Stimulated activated naive B cell treated with anti-CD40 and anti-IgM and Interleukin-4, amounts not matched to agents 10 μg/mL and 1 μg/mL and 100 μg/mL, for 72 hours (primary cell): ENCODE measurements around the gene PCDHB6.
A peak's percentile ranks its signal among the peaks of the same experiment; 100 is the strongest.
"Not testable (repeated sequence)": the region's sequence is repeated elsewhere in the genome, so short reads cannot be mapped to it uniquely, and the experiment has no call there.

ENCODE experiments used
- ATAC-seq, 2 donors: fragments of 150-1000 bp; cut with Tn5 transposase; replicated peaks; 2 replicates each; pipeline ENCODE4 v1.10.0; 2021; ENCODE audit warnings: moderate library complexity in 1 of 2
- DNase-seq: peaks from one replicate; pipeline ENCODE4 v3.0.0; 2021
- H3K27ac Mint-ChIP-seq: one replicate; pipeline ENCODE4 v1.8.0; 2022; ENCODE audit warnings: mild to moderate bottlenecking, mixed read lengths
- H3K27me3 Mint-ChIP-seq, 2 donors: one replicate each; pipeline ENCODE4 v1.8.0; 2022; ENCODE audit warnings: mixed read lengths in 2 of 2
- H3K36me3 Mint-ChIP-seq, 2 donors: one replicate each; pipeline ENCODE4 v1.8.0; 2022; ENCODE audit warnings: mixed read lengths in 2 of 2, mild to moderate bottlenecking in 1 of 2
- H3K4me1 Mint-ChIP-seq, 2 donors: one replicate each; pipeline ENCODE4 v1.8.0; 2022; ENCODE audit warnings: mixed read lengths in 2 of 2, mild to moderate bottlenecking in 1 of 2
- H3K4me3 Mint-ChIP-seq, 2 donors: one replicate each; pipeline ENCODE4 v1.8.0; 2022; ENCODE audit warnings: mild to moderate bottlenecking in 2 of 2, mixed read lengths in 2 of 2, moderate library complexity in 1 of 2
- H3K9me3 Mint-ChIP-seq, 2 donors: one replicate each; pipeline ENCODE4 v1.8.0; 2022; ENCODE audit warnings: mixed read lengths in 2 of 2, mild to moderate bottlenecking in 1 of 2

The PCDHB6 gene

DNA sequence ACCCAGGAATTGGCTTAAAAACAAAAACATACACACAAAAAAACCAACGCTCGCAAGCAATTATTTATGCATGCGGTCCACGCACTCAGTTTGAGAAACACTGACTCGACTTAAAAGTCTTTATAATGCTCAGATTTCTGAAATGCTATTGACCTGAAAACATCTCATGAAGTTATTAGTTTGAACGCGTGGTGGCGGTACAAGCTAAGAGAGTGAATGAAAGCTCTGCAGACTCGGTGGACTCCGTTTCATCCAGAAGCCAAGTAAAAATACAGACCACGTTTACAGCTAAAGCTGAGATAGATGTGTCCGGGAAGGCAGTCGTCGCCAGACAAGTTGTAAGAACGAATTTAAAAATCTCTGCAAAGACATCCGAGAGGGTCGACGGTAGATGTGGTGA lies at the start of gene PCDHB6:
TSS of gene PCDHB6 (plus strand) at position 246 of the 400 bp plus-strand sequence. CDS start 201 bp downstream, outside the sequence.
- H3K4me1 Mint-ChIP-seq = peaks cover 4 to 5% of the 10 kb centered on the region in 2 donors
- DNase-seq (no peak), ATAC-seq (no peak)
- peaks cover 9 to 10% of the 10 kb centered on the region in 2 donors for H3K9me3 Mint-ChIP-seq
- peak within 1 kb of the TSS; percentile 70 for H3K27ac Mint-ChIP-seq
- H3K4me3 Mint-ChIP-seq = peak within 1 kb of the TSS in 1 of 2 donors; percentile 36
- H3K36me3 Mint-ChIP-seq = peaks cover 7 to 9% of the 10 kb centered on the region in 2 donors
- H3K27me3 Mint-ChIP-seq = peaks cover 38 to 58% of the 10 kb centered on the region in 2 donors

DNA sequence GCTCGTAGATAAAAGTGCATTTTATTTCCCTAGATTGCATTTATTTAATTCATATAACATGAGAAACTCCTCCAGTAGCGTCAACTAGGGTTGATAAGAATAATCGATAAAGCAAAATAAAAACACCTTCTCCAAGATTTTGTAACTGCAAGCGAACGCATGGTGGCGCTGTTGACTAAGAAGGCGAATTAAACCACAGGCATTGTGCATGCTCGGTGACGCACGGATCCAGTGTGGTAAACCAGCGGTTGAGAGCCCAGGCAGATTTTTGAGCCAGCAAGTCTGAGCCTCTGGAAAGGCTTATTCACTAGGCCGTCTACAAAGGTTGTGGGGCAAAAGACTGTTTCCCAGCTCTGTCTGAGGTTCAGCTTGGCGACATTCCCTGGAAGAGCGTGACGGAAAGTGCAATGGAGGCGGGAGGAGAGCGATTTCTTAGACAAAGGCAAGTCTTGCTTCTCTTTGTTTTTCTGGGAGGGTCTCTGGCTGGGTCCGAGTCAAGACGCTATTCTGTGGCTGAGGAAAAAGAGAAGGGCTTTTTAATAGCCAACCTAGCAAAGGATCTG lies 49.5 kb upstream of the PCDHB6 start, which contains the start of gene PCDHB3:
TSS of gene PCDHB3 (plus strand) at position 231 of the 563 bp plus-strand sequence. CDS start at position 408, 177 bp downstream.
- H3K9me3 Mint-ChIP-seq = peaks cover 4 to 11% of the 10 kb centered on the region in 2 donors
- peaks cover 0 to 6% of the 10 kb centered on the region in 2 donors for H3K4me1 Mint-ChIP-seq
- peaks cover 24 to 37% of the 10 kb centered on the region in 2 donors for H3K27me3 Mint-ChIP-seq
- peak within 1 kb of the TSS in 1 of 2 donors; percentile 42 for H3K4me3 Mint-ChIP-seq
- H3K27ac Mint-ChIP-seq = no peak within 1 kb of the TSS
- ATAC-seq (no peak), DNase-seq (no peak)
- H3K36me3 Mint-ChIP-seq = peaks cover 0 to 4% of the 10 kb centered on the region in 2 donors

DNA sequence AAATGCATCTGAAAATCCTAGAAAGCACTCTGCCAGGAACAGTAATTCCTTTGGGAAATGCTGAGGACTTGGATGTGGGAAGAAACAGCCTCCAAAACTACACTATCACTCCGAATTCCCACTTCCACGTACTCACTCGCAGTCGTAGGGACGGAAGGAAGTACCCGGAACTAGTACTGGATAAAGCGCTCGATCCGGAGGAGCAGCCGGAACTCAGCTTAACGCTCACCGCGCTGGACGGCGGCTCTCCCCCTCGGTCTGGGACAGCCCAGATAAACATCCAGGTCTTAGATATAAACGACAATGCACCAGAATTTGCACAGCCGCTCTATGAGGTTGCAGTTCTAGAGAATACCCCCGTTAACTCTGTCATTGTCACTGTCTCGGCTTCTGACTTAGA lies 48.8 kb upstream of the PCDHB6 start:
- H3K4me1 Mint-ChIP-seq = peaks cover 0 to 6% of the 10 kb centered on the region in 2 donors
- H3K36me3 Mint-ChIP-seq = peaks cover 0 to 4% of the 10 kb centered on the region in 2 donors
- no peak overlapping the region for H3K4me3 Mint-ChIP-seq
- H3K27ac Mint-ChIP-seq = no peak overlapping the region
- peaks cover 4 to 11% of the 10 kb centered on the region in 2 donors for H3K9me3 Mint-ChIP-seq
- peaks cover 19 to 30% of the 10 kb centered on the region in 2 donors for H3K27me3 Mint-ChIP-seq
- ATAC-seq (no peak), DNase-seq (no peak)

DNA sequence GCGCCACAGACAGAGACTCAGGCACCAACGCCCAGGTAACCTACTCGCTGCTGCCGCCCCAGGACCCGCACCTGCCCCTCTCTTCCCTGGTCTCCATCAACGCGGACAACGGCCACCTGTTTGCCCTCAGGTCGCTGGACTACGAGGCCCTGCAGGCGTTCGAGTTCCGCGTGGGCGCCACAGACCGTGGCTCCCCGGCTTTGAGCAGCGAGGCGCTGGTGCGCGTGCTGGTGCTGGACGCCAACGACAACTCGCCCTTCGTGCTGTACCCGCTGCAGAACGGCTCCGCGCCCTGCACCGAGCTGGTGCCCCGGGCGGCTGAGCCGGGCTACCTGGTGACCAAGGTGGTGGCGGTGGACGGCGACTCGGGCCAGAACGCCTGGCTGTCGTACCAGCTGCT lies 47.8 kb upstream of the PCDHB6 start:
- H3K4me3 Mint-ChIP-seq, H3K4me1 Mint-ChIP-seq, ATAC-seq, H3K36me3 Mint-ChIP-seq, DNase-seq, H3K27ac Mint-ChIP-seq: not testable (repeated sequence)
- Mint-ChIP-seq H3K9me3 (peaks cover 4 to 11% of the 10 kb centered on the region in 2 donors), H3K27me3 (peaks cover 18 to 29% of the 10 kb centered on the region in 2 donors)

DNA sequence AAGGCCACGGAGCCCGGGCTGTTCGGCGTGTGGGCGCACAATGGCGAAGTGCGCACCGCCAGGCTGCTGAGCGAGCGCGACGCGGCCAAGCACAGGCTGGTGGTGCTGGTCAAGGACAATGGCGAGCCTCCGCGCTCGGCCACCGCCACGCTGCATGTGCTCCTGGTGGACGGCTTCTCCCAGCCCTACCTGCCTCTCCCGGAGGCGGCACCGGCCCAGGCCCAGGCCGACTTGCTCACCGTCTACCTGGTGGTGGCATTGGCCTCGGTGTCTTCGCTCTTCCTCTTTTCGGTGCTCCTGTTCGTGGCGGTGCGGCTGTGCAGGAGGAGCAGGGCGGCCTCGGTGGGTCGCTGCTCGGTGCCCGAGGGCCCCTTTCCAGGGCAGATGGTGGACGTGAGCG lies 47.4 kb upstream of the PCDHB6 start:
- H3K4me1 Mint-ChIP-seq, H3K36me3 Mint-ChIP-seq, H3K27ac Mint-ChIP-seq, ATAC-seq, DNase-seq, H3K4me3 Mint-ChIP-seq: not testable (repeated sequence)
- H3K27me3 Mint-ChIP-seq = peaks cover 18 to 29% of the 10 kb centered on the region in 2 donors
- H3K9me3 Mint-ChIP-seq = peaks cover 4 to 11% of the 10 kb centered on the region in 2 donors

DNA sequence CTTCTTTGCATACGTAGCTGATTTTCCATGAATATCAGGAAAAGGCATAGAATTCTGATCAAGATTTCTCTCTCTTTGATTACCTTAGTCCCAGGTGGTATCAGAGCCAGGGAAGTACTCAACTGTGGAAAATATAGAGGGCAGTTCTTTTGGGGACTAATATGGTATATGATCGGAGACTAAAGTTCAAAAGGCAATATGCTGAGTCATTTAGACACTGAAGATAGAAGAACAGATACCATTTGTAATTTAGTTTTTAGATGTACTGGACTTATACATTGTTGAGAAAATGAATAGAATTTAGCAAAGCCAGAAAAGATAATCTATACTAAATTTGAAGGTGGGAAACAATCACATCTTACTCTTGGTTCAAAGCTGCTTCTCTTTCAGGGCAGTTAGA lies 44.5 kb upstream of the PCDHB6 start:
- Mint-ChIP-seq H3K4me3 (no peak overlapping the region), H3K27me3 (peaks cover 7 to 16% of the 10 kb centered on the region in 2 donors), H3K4me1 (peaks cover 0 to 3% of the 10 kb centered on the region in 2 donors), H3K36me3 (peaks cover 0 to 2% of the 10 kb centered on the region in 2 donors), H3K27ac (no peak overlapping the region), H3K9me3 (peaks cover 3 to 7% of the 10 kb centered on the region in 2 donors)
- DNase-seq = no peak
- no peak for ATAC-seq

DNA sequence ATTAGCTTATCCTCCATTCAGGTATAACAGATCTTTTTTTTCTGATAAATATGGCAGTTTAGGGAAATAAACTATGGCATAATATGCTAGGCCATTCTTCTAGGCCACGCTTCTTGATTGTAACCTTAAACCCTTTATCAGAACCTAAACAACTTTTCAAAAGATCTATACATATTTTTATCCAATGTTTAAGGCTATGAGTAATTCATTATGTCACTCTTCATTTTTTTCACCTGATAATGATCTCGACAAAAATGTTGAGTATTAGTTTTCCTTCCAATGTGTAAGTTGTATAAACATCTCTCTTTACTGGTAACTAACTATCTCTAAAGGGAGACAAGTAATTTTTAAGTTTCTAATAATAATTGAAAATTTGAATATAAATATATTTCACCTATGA lies 30.6 kb upstream of the PCDHB6 start:
- no peaks in the 10 kb centered on the region for H3K4me1 Mint-ChIP-seq
- no peak for DNase-seq
- peaks cover under 1 to 10% of the 10 kb centered on the region in 2 donors for H3K36me3 Mint-ChIP-seq
- no peak overlapping the region for H3K27ac Mint-ChIP-seq
- H3K9me3 Mint-ChIP-seq = peaks cover 21 to 28% of the 10 kb centered on the region in 2 donors
- ATAC-seq = no peak
- no peak overlapping the region for H3K4me3 Mint-ChIP-seq
- H3K27me3 Mint-ChIP-seq = peaks cover 18 to 26% of the 10 kb centered on the region in 2 donors

DNA sequence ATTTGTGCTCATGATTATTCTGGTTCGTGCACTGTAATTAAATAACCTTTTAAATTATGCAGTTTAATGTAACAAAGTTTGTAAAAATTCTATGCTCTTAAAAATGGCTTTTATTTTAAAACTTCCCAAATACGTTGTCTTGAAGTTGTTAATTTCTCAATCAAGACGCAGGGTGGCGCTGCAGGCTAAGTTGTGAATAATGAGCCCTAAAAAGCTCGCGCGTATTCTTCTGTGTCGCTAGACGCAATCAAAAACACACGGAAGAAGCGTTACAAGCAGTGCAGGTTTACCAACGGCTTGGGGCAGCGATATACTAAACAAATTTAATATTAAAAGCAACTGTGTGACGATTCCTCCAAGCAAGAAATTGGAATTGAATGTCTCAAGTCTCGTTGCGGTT lies 28.3 kb upstream of the PCDHB6 start, which contains the start of gene PCDHB4:
TSS of gene PCDHB4 (plus strand) at position 256 of the 400 bp plus-strand sequence. CDS start 181 bp downstream, outside the sequence.
- H3K4me3 Mint-ChIP-seq = no peak within 1 kb of the TSS
- H3K27ac Mint-ChIP-seq = no peak within 1 kb of the TSS
- H3K27me3 Mint-ChIP-seq = peaks cover 18 to 24% of the 10 kb centered on the region in 2 donors
- no peak for DNase-seq
- H3K9me3 Mint-ChIP-seq = peaks cover 3 to 14% of the 10 kb centered on the region in 2 donors
- ATAC-seq = no peak
- no peaks in the 10 kb centered on the region for H3K4me1 Mint-ChIP-seq
- peaks cover 0 to 5% of the 10 kb centered on the region in 2 donors for H3K36me3 Mint-ChIP-seq

DNA sequence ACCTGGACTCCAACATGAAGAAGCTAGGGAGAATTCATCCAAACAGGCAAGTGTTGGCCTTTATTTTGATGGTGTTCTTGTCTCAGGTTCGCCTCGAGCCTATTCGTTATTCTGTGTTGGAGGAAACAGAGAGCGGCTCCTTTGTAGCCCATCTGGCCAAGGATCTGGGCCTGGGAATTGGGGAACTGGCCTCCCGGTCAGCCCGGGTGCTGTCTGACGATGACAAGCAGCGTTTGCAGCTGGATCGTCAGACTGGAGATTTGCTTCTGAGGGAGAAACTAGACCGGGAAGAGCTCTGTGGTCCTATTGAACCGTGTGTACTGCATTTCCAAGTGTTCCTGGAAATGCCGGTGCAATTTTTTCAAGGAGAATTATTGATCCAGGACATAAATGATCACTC lies 27.9 kb upstream of the PCDHB6 start:
- H3K36me3 Mint-ChIP-seq = peaks cover 0 to 3% of the 10 kb centered on the region in 2 donors
- H3K4me3 Mint-ChIP-seq = no peak overlapping the region
- ATAC-seq = no peak
- DNase-seq = no peak
- H3K9me3 Mint-ChIP-seq = peaks cover 0 to 11% of the 10 kb centered on the region in 2 donors
- peaks cover 18 to 24% of the 10 kb centered on the region in 2 donors for H3K27me3 Mint-ChIP-seq
- H3K4me1 Mint-ChIP-seq = no peaks in the 10 kb centered on the region
- no peak overlapping the region for H3K27ac Mint-ChIP-seq

DNA sequence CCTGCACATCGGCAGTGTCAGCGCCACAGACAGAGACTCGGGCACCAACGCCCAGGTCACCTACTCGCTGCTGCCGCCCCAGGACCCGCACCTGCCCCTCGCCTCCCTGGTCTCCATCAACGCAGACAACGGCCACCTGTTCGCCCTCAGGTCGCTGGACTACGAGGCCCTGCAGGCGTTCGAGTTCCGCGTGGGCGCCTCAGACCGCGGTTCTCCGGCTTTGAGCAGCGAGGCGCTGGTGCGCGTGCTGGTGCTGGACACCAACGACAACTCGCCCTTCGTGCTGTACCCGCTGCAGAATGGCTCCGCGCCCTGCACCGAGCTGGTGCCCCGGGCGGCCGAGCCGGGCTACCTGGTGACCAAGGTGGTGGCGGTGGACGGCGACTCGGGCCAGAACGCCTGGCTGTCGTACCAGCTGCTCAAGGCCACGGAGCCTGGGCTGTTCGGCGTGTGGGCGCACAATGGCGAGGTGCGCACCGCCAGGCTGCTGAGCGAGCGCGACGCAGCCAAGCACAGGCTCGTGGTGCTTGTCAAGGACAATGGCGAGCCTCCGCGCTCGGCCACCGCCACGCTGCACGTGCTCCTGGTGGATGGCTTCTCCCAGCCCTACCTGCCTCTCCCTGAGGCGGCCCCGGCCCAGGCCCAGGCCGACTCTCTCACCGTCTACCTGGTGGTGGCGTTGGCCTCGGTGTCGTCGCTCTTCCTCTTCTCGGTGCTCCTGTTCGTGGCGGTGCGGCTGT lies 26.3 kb upstream of the PCDHB6 start:
- peaks cover 22 to 30% of the 10 kb centered on the region in 2 donors for H3K27me3 Mint-ChIP-seq
- H3K4me3 Mint-ChIP-seq, DNase-seq, H3K36me3 Mint-ChIP-seq, ATAC-seq, H3K27ac Mint-ChIP-seq, H3K4me1 Mint-ChIP-seq: not testable (repeated sequence)
- peaks cover 0 to 11% of the 10 kb centered on the region in 2 donors for H3K9me3 Mint-ChIP-seq

DNA sequence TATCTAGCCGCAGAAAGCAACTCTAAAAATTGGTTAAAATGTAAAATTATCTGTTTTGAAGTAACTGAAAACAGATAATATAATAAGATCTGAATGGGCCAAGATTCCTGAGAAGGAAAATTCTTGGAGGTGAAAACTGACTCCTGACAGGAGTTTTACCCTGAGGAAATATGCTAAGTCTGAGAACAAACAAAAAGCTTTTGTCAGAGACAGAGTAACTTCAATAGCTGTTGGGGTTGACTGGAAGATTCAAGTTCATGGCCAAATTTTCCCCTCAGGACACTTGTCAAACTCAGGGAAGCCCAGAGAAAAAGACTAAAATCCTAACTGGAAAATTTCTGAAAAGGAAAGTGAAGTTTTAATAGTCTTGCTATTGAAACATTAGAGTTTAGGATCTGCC lies 22.6 kb upstream of the PCDHB6 start:
- no peak overlapping the region for H3K4me3 Mint-ChIP-seq
- peaks cover 0 to 3% of the 10 kb centered on the region in 2 donors for H3K36me3 Mint-ChIP-seq
- H3K4me1 Mint-ChIP-seq = no peaks in the 10 kb centered on the region
- H3K27me3 Mint-ChIP-seq = peaks cover 16 to 22% of the 10 kb centered on the region in 2 donors
- DNase-seq (no peak), ATAC-seq (no peak)
- no peak overlapping the region for H3K27ac Mint-ChIP-seq
- peaks cover under 1 to 10% of the 10 kb centered on the region in 2 donors for H3K9me3 Mint-ChIP-seq

DNA sequence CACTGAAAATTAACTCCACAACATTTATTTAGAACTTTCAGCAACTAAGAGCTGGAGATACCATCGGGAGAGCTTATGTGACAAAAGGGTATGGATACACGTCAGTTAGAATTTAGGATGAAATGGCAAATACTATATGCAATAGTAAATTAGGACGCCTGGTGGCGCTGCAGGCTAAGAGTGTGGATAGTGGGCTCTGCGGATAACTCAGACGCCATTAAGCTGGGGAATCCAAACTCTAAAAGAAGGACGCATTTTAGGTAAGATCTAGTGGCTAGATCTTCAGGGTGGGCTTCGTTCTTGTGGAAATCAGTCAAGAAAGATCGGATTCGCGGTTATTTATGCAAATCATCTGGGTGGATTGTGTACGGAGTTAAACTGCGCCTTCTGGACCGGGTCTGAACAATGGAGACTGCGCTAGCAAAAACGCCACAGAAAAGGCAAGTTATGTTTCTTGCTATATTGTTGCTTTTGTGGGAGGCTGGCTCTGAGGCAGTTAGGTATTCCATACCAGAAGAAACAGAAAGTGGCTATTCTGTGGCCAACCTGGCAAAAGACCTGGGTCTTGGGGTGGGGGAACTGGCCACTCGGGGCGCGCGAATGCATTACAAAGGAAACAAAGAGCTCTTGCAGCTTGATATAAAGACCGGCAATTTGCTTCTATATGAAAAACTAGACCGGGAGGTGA lies 14.7 kb upstream of the PCDHB6 start, which contains the start of gene PCDHB5:
TSS of gene PCDHB5 (plus strand) at position 177 of the 688 bp plus-strand sequence. CDS start at position 406, 229 bp downstream.
- Mint-ChIP-seq H3K27me3 (peaks cover 10 to 40% of the 10 kb centered on the region in 2 donors), H3K9me3 (peaks cover 18 to 22% of the 10 kb centered on the region in 2 donors), H3K4me1 (peaks cover 6 to 8% of the 10 kb centered on the region in 2 donors), H3K36me3 (peaks cover 7 to 10% of the 10 kb centered on the region in 2 donors), H3K4me3 (peak within 1 kb of the TSS; percentile 11 to 50), H3K27ac (no peak within 1 kb of the TSS)
- DNase-seq (no peak), ATAC-seq (no peak)

DNA sequence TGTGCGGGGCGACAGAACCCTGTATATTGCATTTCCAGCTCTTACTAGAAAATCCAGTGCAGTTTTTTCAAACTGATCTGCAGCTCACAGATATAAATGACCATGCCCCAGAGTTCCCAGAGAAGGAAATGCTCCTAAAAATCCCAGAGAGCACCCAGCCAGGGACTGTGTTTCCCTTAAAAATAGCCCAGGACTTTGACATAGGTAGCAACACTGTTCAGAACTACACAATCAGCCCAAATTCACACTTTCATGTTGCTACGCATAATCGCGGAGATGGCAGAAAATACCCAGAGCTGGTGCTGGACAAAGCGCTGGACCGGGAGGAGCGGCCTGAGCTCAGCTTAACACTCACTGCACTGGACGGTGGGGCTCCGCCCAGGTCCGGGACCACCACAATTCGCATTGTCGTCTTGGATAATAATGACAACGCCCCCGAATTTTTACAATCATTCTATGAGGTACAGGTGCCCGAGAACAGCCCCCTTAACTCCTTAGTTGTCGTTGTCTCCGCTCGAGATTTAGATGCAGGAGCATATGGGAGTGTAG lies 14.1 kb upstream of the PCDHB6 start:
- Mint-ChIP-seq H3K4me1 (peaks cover 6 to 8% of the 10 kb centered on the region in 2 donors), H3K27me3 (peaks cover 10 to 35% of the 10 kb centered on the region in 2 donors)

More for the DNA sequence above, 14.1 kb upstream of the PCDHB6 start:
- Mint-ChIP-seq H3K4me3 (no peak overlapping the region), H3K9me3 (peaks cover 18 to 22% of the 10 kb centered on the region in 2 donors), H3K36me3 (peaks cover 7 to 10% of the 10 kb centered on the region in 2 donors), H3K27ac (no peak overlapping the region)
- ATAC-seq (no peak), DNase-seq (no peak)
